GM10847 (cell line): Measurements from ENCODE around the gene ZCRB1.

ENCODE experiments used
- POLR2A ChIP-seq: IDR thresholded peaks from 2 replicates; pipeline ENCODE4 v1.6.1; 2011; ENCODE audit not compliant: insufficient read length; ENCODE audit errors: extremely low read depth

ZCRB1 gene

GRCh38 chr12:42291680-42292079 is 34.2 kb downstream of the ZCRB1 start:
- no peak for TF ChIP-seq POLR2A

GRCh38 chr12:42288544-42288943 is 37.4 kb downstream of the ZCRB1 start:
- TF ChIP-seq POLR2A, result no peak

- TF ChIP-seq POLR2A, result no peak
Observed at GRCh38 chr12:42286741-42287140, 39.2 kb downstream of the ZCRB1 start.

- no peak for TF ChIP-seq POLR2A
Observed at GRCh38 chr12:42285431-42285830, 40.5 kb downstream of the ZCRB1 start.

- TF ChIP-seq POLR2A, result no peak
Observed at GRCh38 chr12:42284876-42285275, 41.0 kb downstream of the ZCRB1 start.

GRCh38 chr12:42284157-42284556 is 41.7 kb downstream of the ZCRB1 start:
- TF ChIP-seq POLR2A, result no peak

GRCh38 chr12:42283739-42284138 is 42.2 kb downstream of the ZCRB1 start:
- TF ChIP-seq POLR2A, result no peak

GRCh38 chr12:42282294-42282693 is 43.6 kb downstream of the ZCRB1 start:
- no peak for TF ChIP-seq POLR2A

GRCh38 chr12:42281844-42282243 is 44.0 kb downstream of the ZCRB1 start:
- no peak for TF ChIP-seq POLR2A

GRCh38 chr12:42281278-42281677 is 44.6 kb downstream of the ZCRB1 start:
- no peak for TF ChIP-seq POLR2A

- TF ChIP-seq POLR2A, result no peak
Observed at GRCh38 chr12:42278128-42278510, 47.8 kb downstream of the ZCRB1 start.

GRCh38 chr12:42277396-42278127 is 48.3 kb downstream of the ZCRB1 start:
- TF ChIP-seq POLR2A, result no peak

GRCh38 chr12:42275499-42275898 is 50.4 kb downstream of the ZCRB1 start:
- no peak for TF ChIP-seq POLR2A

GRCh38 chr12:42273706-42274105 is 52.2 kb downstream of the ZCRB1 start:
- no peak for TF ChIP-seq POLR2A

GRCh38 chr12:42270596-42270995 is 55.3 kb downstream of the ZCRB1 start:
- no peak for TF ChIP-seq POLR2A

GRCh38 chr12:42267413-42268190 is 58.3 kb downstream of the ZCRB1 start:
- no peak for TF ChIP-seq POLR2A
